GM19324 (cell line): Measurements from ENCODE around the gene SREBF2.
"Not testable (repeated sequence)": the region's sequence is repeated elsewhere in the genome, so short reads cannot be mapped to it uniquely, and the experiment has no call there.

Experiments
- ATAC-seq: cut with Tn5 transposase; IDR thresholded peaks from one replicate; pipeline ENCODE4 v1.9.1; 2021; ENCODE audit warnings: mild to moderate bottlenecking, moderate library complexity; ENCODE audit not compliant: unreplicated experiment, low FRiP score

SREBF2 gene

GRCh38 chr22:41841085-41841712, 8.3 kb downstream of the SREBF2 start:
- ATAC-seq, result no peak

- ATAC-seq, result no peak
Observed at GRCh38 chr22:41842996-41843970, 10.4 kb downstream of the SREBF2 start.

- no peak for ATAC-seq
Observed at GRCh38 chr22:41844036-41844435, 11.1 kb downstream of the SREBF2 start.

- no peak for ATAC-seq
Observed at GRCh38 chr22:41844513-41844912, 11.6 kb downstream of the SREBF2 start.

GRCh38 chr22:41845380-41846267, 12.7 kb downstream of the SREBF2 start:
- no peak for ATAC-seq

GRCh38 chr22:41846268-41846987, 13.5 kb downstream of the SREBF2 start:
- no peak for ATAC-seq

- no peak for ATAC-seq
Observed at GRCh38 chr22:41847300-41847699, 14.4 kb downstream of the SREBF2 start.

GRCh38 chr22:41848468-41848867, 15.6 kb downstream of the SREBF2 start:
- ATAC-seq, result no peak

- ATAC-seq, result no peak
Observed at GRCh38 chr22:41856469-41856868, 23.6 kb downstream of the SREBF2 start.

GRCh38 chr22:41857155-41857859, 24.4 kb downstream of the SREBF2 start:
- no peak for ATAC-seq

GRCh38 chr22:41857860-41858199, 24.9 kb downstream of the SREBF2 start:
- ATAC-seq, result no peak

GRCh38 chr22:41862160-41862529, 29.2 kb downstream of the SREBF2 start:
- ATAC-seq, result no peak

GRCh38 chr22:41862530-41863266, 29.8 kb downstream of the SREBF2 start:
- no peak for ATAC-seq

GRCh38 chr22:41863472-41863871, 30.6 kb downstream of the SREBF2 start:
- ATAC-seq, result no peak

GRCh38 chr22:41868556-41868955, 35.7 kb downstream of the SREBF2 start:
- ATAC-seq, result no peak

GRCh38 chr22:41870081-41870480, 37.2 kb downstream of the SREBF2 start:
- not testable (repeated sequence) for ATAC-seq

- no peak for ATAC-seq
Observed at GRCh38 chr22:41870786-41871185, 37.9 kb downstream of the SREBF2 start.

GRCh38 chr22:41873391-41873790, 40.5 kb downstream of the SREBF2 start:
- ATAC-seq, result no peak

- ATAC-seq, result no peak
Observed at GRCh38 chr22:41874090-41874489, 41.2 kb downstream of the SREBF2 start.
